ENCODE results near the gene TOP2B. TPM values are rescaled to one million over a fixed set of nuclear protein-coding genes. Genes with fewer than 3 reads are reported as not detected.

TOP2B gene
- total and polyA plus RNA-seq, 4 donors, result 13.5 to 52.9 (median 34.5) TPM

DNA sequence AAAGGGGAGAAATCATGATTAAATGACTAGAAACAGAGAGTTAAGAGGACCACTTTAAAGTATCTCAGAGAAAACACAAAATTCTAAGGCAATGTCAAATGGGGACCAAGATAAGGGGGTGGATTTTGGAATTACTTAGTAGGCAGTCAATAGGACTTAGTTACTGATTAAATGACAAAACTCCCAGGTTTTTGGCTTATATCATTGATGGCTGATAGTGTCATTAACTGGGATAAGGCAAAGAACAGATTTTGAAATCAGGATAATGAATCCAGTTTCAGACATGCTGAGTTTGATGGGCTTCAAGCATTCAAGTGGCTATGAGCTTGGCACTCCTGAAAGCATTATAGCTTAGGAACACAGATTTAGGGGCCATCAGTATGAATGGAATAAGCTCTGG lies 53.9 kb downstream of the TOP2B start (continued):
- TF ChIP-seq, protein P1, sequence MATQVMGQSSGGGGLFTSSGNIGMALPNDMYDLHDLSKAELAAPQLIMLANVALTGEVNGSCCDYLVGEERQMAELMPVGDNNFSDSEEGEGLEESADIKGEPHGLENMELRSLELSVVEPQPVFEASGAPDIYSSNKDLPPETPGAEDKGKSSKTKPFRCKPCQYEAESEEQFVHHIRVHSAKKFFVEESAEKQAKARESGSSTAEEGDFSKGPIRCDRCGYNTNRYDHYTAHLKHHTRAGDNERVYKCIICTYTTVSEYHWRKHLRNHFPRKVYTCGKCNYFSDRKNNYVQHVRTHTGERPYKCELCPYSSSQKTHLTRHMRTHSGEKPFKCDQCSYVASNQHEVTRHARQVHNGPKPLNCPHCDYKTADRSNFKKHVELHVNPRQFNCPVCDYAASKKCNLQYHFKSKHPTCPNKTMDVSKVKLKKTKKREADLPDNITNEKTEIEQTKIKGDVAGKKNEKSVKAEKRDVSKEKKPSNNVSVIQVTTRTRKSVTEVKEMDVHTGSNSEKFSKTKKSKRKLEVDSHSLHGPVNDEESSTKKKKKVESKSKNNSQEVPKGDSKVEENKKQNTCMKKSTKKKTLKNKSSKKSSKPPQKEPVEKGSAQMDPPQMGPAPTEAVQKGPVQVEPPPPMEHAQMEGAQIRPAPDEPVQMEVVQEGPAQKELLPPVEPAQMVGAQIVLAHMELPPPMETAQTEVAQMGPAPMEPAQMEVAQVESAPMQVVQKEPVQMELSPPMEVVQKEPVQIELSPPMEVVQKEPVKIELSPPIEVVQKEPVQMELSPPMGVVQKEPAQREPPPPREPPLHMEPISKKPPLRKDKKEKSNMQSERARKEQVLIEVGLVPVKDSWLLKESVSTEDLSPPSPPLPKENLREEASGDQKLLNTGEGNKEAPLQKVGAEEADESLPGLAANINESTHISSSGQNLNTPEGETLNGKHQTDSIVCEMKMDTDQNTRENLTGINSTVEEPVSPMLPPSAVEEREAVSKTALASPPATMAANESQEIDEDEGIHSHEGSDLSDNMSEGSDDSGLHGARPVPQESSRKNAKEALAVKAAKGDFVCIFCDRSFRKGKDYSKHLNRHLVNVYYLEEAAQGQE (IDR thresholded peaks at IDR 0.05), result peak; percentile 62
- no peak for TF ChIP-seq TAF1 (conservative IDR thresholded peaks at IDR 0.05)
- TF ChIP-seq HNF4G (IDR thresholded peaks at IDR 0.05), result peak; percentile 48

- Histone ChIP-seq H3K4me3 (ENCODE audit: low read depth in 1 of 3, low read length in 3 of 3) (no peak overlapping the region), H3K27ac (ENCODE audit: low read depth in 1 of 2, low read length in 2 of 2) (peak overlapping the region; percentile 51 to 90), H3K9me3 (ENCODE audit: control insufficient read depth in 4 of 4, low read length in 3 of 4) (no peaks in the 10 kb centered on the region), H3K36me3 (ENCODE audit: control insufficient read depth in 4 of 4, insufficient read depth in 3 of 4, low read depth in 1 of 4, low read length in 3 of 4) (peaks cover 6 to 32% (median 12%) of the 10 kb centered on the region in 4 donors), H3K9ac (ENCODE audit: low read depth in 1 of 2, low read length in 2 of 2) (no peak overlapping the region), H3K4me1 (ENCODE audit: control insufficient read depth in 4 of 4, insufficient read depth in 4 of 4, low read length in 3 of 4) (peaks cover 8 to 19% (median 15%) of the 10 kb centered on the region in 4 donors), H3K27me3 (ENCODE audit: control insufficient read depth in 4 of 4, insufficient read depth in 4 of 4, low read length in 3 of 4) (no peaks in the 10 kb centered on the region)
- WGBS, result 96% methylated on average over 1 of the region's 1 CpG
- no peak for DNase-seq (ENCODE audit: low spot score)
- TF ChIP-seq NR2F2 (IDR thresholded peaks at IDR 0.05) (no peak), FOXA2 (IDR thresholded peaks at IDR 0.05) (no peak), SP1 (IDR thresholded peaks at IDR 0.05) (no peak)
- TF ChIP-seq, protein P2, sequence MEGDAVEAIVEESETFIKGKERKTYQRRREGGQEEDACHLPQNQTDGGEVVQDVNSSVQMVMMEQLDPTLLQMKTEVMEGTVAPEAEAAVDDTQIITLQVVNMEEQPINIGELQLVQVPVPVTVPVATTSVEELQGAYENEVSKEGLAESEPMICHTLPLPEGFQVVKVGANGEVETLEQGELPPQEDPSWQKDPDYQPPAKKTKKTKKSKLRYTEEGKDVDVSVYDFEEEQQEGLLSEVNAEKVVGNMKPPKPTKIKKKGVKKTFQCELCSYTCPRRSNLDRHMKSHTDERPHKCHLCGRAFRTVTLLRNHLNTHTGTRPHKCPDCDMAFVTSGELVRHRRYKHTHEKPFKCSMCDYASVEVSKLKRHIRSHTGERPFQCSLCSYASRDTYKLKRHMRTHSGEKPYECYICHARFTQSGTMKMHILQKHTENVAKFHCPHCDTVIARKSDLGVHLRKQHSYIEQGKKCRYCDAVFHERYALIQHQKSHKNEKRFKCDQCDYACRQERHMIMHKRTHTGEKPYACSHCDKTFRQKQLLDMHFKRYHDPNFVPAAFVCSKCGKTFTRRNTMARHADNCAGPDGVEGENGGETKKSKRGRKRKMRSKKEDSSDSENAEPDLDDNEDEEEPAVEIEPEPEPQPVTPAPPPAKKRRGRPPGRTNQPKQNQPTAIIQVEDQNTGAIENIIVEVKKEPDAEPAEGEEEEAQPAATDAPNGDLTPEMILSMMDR (IDR thresholded peaks at IDR 0.05; ENCODE audit: low read depth, low read length, missing input control), result no peak
These were observed 54.5 kb downstream of the TOP2B start for GRCh38 chr3:25610167-25610566.

GRCh38 chr3:25604107-25604805 lies 60.5 kb downstream of the TOP2B start:
- DNase-seq (ENCODE audit: low spot score), result no peak
- no peaks in the 10 kb centered on the region for H3K9me3 ChIP-seq (ENCODE audit: control insufficient read depth in 4 of 4, low read length in 3 of 4)
- no peak overlapping the region for H3K9ac ChIP-seq (ENCODE audit: low read depth in 1 of 2, low read length in 2 of 2)
- no peak for TF ChIP-seq SP1 (IDR thresholded peaks at IDR 0.05)
- no peak for TF ChIP-seq RAD21 (IDR thresholded peaks at IDR 0.05)
- TF ChIP-seq EGR1 (IDR thresholded peaks at IDR 0.05; ENCODE audit: low read depth in 2 of 2), result no peak
- TF ChIP-seq RXRA (IDR thresholded peaks at IDR 0.05), result no peak
- TF ChIP-seq, protein P2 (IDR thresholded peaks at IDR 0.05; ENCODE audit: low read depth, low read length, missing input control), result no peak
- TF ChIP-seq YY1 (IDR thresholded peaks at IDR 0.05), result no peak
- TF ChIP-seq TAF1 (conservative IDR thresholded peaks at IDR 0.05), result no peak
- no peak for TF ChIP-seq HNF4G (IDR thresholded peaks at IDR 0.05)
- no peak for TF ChIP-seq MAX (IDR thresholded peaks at IDR 0.05)
- TF ChIP-seq NR2F2 (IDR thresholded peaks at IDR 0.05), result no peak
- TF ChIP-seq JUND (IDR thresholded peaks at IDR 0.05), result no peak
- no peak for TF ChIP-seq HNF4A (conservative IDR thresholded peaks at IDR 0.05)
- H3K36me3 ChIP-seq (ENCODE audit: control insufficient read depth in 4 of 4, insufficient read depth in 3 of 4, low read depth in 1 of 4, low read length in 3 of 4), result peaks cover 3 to 36% (median 8%) of the 10 kb centered on the region in 4 donors
- no peak overlapping the region for H3K4me3 ChIP-seq (ENCODE audit: low read depth in 1 of 3, low read length in 3 of 3)
- no peaks in the 10 kb centered on the region for H3K27me3 ChIP-seq (ENCODE audit: control insufficient read depth in 4 of 4, insufficient read depth in 4 of 4, low read length in 3 of 4)
- WGBS, result 89% methylated on average over 5 of the region's 5 CpGs
- peak overlapping the region; percentile 40 to 70 for H3K27ac ChIP-seq (ENCODE audit: low read depth in 1 of 2, low read length in 2 of 2)
- H3K4me1 ChIP-seq (ENCODE audit: control insufficient read depth in 4 of 4, insufficient read depth in 4 of 4, low read length in 3 of 4), result peaks cover 0 to 9% (median 3%) of the 10 kb centered on the region in 4 donors
